Stimulated activated CD4-positive, alpha-beta T cell treated with anti-CD3 and anti-CD28 coated beads, Interleukin-2, amount 100 ng/mL, for 48 hours (primary cell): ENCODE measurements around the gene SULF2.

Source experiments
- DNase-seq, 2 donors: peaks; one replicate each; pipeline ENCODE4 v3.0.0-alpha.2; 2020

Gene SULF2

DNA sequence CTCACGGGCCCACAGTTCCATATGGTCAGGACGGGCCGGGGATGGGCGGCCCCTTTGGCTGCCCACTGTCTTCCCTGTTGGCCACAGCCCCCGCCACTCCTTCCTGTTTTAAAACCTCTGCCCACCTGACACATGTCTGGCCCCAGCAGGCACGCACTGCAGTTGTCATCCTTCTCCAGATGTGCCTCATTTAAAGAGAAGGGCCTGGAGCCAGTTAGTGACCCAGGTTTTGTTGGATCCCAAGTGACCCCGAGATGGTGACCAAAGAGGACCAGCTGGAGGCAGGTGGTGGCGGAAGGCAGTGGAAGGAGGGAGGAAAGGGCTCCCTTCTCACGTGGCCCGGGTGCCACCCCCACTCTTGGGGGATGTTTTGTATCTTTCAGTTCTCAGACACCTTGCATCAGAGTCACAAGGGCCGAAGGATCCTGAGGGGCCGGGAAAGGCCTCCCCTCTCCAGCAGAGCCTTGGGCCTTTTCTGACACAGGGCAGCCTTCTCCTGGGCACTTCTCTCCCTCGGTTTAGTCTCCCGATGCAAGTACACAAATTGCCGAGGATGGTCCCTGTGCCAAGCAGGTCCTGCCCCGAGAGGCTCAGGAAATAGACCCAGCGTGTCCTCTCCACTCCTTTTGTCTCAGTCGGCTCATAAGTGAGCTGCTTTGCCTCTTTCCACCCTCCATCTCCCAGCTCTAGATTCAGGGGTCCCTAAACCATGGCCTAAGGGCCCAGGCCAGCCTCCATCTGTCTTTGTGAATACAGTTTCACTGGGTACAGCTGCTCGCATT lies 117.6 kb downstream of the SULF2 start:
- DNase-seq = no peak

DNA sequence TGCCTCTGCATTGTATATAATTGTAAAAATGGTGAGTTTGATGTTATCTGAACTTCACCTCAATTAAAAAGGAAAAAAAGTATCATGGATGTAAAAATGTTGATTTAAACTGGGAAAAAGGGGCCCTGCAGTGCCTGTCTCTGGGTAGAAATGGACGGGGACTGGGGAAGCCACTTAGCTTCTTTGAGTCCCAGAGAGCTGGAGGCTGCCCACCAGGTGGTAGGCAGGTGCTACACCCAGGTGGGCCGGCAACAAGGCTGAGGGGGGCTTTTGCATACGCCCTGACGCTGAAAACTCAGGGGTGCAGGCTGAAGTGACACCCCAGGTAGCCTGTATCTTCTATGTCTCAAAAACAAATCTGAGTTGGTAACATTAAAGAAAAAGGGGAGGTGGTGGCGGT lies 118.2 kb downstream of the SULF2 start:
- DNase-seq = no peak

DNA sequence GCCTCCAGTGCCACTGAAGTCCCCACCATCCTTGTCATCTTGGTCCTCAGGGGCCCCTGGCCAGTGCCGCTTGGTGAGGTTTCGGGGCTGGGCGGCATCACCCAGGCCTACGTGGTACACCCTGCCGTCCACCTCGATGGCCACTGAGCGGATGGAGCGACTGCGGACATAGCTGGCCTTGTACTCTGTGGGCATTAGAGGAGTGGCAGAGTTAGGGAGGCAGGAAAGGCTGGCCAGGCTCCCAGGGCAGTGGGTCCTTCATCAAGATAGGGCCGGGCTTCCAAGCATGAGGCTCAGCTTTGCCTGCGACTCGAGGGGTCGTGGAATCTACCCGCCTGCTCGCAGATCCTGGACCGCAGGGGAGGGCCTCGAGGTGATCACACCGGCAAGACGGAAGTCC lies 119.0 kb downstream of the SULF2 start:
- DNase-seq = no peak

DNA sequence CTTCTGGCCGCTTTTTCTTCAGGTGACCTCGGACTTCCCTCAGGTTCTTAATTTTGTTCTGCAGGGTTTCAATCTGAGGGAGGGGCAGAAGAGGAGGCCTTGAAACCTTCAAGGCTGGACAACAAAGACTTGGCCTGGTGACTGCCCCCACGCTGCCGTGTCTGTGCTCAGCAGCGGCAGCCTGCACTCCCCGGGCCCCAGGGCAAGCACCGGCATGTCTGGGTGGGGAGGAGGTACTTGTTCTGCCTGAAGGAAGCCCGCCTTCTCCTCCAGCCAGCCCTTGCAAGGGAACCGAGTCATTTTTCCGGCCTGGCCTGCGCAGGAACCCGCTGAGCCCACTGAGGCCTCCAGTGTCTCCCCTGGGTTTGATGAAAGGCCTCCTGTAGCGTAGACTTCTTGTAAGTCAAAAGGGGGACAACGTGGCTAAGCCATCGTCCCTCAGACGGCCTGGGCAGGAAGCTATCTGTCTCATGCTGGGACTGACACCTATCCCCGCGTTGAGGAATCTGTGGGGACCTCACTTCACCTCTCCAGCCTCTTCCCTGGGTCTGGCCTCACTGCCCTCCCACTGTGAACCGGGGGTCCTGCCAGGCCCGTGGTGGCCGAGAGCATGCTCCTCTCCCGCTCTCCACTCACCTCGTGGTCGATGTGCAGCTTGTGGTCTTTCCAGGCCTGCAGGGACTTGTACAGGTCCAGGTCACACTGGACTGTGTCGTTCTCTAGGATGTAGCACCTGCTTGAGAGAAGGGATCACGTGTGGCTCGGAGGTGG lies 119.9 kb downstream of the SULF2 start:
- DNase-seq = no peak

- DNase-seq = no peak
These were observed 120.5 kb downstream of the SULF2 start for GRCh38 chr20:47664744-47665143.

GRCh38 chr20:47664068-47664437 lies 121.2 kb downstream of the SULF2 start:
- DNase-seq = no peak

DNA sequence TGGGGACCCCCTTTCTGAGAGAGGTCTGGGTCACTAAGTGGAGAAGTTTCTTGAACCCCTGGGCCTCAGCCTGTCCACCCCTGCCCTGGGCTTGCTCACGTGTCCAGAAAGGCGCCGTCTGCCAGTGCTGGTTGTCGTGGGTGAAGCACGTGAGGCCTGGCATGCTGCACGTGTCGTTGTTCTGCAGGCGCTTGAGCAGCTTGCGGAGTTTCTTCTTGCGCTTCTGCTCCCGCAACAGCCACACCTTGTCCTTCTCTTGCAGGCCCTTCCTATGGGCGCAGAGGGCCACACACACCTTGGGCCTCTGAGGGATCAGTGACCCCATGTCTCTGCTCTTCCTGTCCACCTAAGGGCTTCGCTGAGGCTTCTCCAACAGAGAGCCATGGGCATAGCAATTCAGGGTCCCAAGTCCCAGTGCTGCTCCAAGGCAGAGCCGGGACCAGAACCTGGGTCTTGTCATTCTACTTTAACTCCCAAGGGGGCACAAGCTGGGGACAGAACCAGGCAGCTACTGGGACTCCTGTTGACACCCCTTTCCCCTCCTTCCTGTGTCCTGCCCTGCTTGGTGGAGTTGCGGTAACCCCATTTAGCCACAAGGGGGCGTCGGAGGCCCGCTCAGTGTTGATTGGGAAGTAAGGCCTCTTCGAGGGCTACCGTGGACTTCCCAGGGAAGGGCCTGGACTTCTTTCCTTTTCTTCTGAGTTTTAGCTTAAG lies 121.8 kb downstream of the SULF2 start:
- peak; percentile 69 to 74 for DNase-seq

DNA sequence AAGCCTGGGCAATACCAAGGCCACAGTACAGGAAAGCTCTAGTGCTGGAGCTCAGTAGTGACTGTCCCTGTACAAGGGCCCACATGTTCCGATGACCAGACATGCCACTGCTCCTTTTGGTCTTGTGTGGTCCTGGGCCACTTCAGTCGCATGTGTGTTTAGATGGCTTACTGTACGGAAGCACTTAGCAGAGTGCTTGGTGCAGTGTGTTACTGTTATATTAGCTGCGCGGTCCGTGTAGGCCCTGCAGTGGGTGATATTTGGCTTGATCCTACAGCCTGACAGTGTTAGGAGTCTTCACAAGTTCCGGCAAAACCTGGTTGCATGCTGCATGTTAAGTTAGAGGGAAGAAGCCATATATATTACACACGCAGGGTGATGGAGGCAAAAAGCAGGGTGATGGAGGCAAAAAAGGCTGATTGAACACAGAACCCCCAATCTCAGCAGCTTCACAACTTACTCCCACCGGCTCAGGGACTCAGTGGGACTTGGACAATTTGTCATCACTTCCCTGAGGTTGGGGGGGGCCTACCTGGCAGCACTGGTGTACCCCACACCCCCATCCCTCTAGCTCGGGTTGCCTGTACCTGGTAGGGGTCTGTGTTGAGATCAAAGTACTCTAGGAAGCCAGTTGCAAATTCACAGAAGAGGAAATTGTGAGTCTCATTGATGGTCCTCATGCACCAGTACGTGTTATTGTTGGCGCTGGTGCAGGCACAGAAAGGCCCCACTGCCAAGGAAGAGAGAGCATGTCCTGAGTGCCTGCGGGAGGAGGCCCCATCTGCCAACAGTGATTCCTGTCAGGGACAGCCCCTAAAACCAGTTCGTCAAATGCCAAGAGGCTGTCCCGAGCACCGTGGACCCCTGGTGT lies 122.6 kb downstream of the SULF2 start:
- DNase-seq = no peak

DNA sequence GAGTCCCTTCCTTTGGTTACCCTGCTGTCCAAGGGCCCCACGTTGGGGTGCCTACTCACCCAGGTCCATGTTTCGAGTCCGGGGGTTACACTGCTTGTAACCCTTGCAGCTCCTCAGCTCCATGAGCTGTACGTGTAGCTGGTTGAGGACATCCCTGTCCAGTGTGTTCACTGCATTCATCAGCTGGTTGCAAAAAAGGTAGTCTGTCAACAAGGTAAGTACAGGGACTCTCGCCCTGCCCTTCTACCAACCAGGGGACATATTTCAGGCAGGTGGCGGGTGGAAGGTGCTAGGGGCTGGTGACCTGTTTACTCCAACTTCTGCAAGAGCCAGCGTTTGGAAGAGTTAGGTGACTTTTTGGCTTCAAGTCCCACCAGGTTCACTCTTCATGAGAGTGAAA lies 123.6 kb downstream of the SULF2 start:
- no peak for DNase-seq

DNA sequence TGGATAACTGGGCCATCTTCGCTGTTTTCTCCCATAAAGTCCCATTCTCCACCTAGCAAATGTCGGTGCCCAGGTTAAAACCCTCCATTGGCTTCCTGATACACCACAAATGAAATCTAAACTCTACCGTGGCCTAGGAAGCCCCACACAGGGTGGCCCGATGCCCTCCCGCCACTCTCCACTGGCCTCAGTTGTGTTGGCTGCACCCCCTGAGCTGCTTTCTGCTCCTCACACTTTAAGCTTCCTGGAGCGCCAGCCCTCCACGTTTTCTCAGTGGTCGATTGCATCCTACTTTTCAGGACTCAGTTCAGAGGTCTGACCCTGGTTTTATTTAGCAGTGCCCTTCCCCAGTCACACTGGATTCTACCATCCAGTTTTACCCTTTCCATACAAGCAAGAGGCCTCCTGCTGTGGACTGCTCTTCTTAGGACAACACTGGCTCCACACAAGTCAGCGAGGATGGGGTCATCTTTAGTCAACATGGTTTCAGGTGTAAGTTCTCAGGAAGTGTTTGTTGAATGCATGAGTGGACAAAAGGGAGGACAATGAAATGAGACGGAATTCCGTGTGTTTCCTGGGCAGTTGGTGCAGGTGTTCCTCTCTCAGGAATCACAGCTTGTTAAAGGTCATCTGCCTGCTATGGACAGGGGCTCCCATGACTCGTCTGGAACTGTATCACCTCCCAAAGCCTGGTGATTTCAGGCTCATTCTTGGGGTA lies 124.1 kb downstream of the SULF2 start:
- DNase-seq = no peak

DNA sequence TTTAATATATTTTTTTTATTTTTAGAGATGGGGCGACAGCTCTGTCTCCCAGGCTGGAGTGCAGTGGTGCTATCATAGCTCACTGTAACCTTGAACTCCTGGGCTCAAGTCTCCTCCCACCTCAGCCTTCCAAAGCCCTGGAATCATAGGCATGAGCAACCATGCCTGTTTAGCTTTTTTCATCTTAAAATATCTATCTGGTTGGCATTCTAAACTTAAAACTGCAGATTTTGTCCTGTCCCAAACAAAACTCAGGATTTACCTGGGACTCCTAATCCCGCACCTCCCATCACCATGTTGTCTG lies 124.7 kb downstream of the SULF2 start:
- no peak for DNase-seq

DNA sequence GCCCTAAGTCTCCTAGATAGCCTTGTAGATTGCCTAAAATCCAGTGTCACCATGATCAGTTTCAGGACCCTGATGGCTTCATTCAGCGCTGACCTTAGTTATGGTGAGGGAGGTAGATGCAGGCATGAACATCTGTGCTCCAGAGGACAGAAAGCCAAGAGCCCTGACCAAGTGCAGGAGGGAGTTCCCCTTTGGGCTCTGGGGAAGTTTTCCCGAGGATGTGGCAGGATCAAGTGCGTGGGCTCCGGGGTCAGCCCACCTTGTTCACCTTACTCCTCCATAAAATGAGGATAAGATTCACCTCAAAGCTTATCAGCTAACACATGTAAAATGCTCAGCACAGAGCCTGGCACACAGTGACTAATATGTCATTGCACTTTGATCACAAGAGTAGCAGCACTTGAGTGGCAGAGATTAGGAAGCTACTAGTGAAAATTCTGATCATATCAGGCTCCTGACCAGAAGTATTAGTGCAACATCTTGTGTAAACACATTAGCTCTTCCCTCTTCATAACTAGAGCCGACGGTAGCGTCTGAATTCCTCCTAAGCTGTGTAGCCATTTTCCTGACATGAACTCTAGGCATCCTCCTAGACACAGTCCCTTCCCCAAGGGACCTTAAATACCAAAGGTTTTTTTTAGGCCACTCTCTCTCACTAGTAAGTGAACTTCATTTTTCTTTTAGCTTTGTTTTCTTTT lies 125.2 kb downstream of the SULF2 start:
- DNase-seq = no peak

DNA sequence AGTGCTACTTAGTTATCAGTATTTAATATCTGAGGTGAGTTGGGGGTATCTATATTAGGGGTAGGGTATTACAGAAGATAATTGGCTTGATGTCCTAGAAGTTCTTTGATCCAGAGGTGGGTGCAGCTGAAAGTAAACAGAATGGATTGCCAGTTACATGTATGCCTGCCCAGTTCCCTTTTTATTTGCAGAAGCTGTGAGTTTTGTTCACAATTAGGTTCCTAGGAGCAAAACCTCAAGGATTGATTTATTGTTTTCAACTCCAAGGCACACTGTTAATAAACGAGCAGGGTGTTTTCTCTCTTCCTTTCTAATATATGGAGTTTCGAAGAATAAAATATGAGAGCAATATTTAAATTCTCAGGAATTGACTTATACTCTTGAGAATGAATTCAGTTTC lies 129.0 kb downstream of the SULF2 start:
- DNase-seq = no peak

GRCh38 chr20:47655635-47656034 lies 129.6 kb downstream of the SULF2 start:
- DNase-seq = no peak

- DNase-seq = no peak
These were observed 130.9 kb downstream of the SULF2 start for GRCh38 chr20:47654370-47654769.

DNA sequence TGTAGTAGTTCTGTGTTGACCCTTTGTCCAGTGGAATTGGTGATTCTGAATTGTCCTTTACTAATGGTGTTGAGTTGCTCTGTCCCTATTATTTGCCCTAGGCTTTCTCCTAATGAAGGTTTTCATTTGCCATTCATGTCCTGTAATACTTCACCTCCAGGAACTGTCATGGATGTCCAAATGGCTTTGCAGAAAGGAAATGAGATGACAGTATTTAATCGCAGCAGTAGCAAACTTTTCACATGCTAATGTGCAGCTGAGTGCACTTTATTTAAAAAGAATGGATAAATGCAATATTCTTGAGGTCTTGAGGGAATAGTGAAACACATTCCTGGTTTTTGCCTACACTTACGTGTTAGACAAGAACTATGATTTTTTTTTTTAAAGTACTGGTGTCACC lies 131.4 kb downstream of the SULF2 start:
- no peak for DNase-seq

GRCh38 chr20:47652794-47653193 lies 132.5 kb downstream of the SULF2 start:
- no peak for DNase-seq

DNA sequence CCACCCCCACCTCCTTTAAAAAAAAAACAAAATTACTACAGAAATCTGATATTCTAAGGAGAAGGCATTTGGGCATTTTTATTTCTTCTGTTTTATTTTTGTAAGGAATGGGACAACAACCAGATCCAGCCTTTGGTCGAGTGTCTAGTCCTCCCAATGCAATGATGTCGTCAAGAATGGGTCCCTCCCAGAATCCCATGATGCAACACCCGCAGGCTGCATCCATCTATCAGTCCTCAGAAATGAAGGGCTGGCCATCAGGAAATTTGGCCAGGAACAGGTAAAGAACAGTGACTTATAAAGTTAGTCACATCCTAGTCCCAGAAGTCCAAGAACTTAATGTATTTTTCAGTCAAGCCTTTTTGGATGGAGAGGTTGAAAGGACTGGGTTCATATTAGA lies 133.0 kb downstream of the SULF2 start:
- no peak for DNase-seq

- DNase-seq = no peak
These were observed 136.3 kb downstream of the SULF2 start for GRCh38 chr20:47648943-47649342.

- no peak for DNase-seq
These were observed 137.3 kb downstream of the SULF2 start for GRCh38 chr20:47647994-47648393.

DNA sequence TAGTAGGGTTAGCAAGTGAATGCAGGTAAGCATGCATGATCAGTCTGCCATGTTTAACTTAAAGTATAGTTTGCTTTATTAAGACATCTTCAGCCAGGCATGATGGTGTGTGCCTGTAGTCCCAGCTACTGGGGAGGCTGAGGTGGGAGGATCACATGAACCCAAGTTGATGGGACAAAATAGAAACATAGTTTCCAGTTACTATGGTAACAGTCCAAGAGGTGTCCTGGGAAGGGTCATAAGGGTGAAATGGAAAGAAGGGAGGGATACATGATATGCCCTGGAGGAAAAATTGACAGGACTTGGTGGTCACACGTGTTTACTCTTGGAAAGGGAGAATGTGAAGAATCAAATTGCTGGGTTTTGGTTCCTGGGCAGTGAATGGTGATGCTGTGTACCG lies 139.6 kb downstream of the SULF2 start:
- no peak for DNase-seq

DNA sequence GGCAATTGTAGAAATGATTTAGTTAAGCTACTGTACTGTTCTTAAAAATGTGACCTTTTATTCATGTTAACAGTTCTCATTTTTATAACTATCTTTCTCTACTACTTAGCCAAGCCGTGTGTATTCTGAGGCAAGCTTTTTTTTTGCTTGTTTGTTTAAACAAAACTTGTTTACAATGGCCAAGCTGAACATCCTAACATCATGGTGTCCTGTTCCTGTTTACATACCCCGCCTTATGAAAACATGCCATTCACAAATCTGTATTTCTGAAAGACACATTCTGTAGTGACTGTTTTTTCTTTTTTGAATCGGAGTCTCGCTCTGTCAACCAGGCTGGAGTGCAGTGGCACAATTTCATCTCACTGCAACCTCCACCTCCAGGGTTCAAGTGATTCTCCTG lies 142.7 kb downstream of the SULF2 start:
- DNase-seq = no peak
